Cerebellar nuclear complex (tissue), 1 donor: ENCODE results near the gene CTR9.
A peak's percentile ranks its signal among the peaks of the same experiment; 100 is the strongest.

ENCODE experiments used
- DNase-seq, 2 experiments: peaks; one replicate each; lab custom pipeline; 2025; lab: John Stamatoyannopoulos, UW

Gene CTR9

DNA sequence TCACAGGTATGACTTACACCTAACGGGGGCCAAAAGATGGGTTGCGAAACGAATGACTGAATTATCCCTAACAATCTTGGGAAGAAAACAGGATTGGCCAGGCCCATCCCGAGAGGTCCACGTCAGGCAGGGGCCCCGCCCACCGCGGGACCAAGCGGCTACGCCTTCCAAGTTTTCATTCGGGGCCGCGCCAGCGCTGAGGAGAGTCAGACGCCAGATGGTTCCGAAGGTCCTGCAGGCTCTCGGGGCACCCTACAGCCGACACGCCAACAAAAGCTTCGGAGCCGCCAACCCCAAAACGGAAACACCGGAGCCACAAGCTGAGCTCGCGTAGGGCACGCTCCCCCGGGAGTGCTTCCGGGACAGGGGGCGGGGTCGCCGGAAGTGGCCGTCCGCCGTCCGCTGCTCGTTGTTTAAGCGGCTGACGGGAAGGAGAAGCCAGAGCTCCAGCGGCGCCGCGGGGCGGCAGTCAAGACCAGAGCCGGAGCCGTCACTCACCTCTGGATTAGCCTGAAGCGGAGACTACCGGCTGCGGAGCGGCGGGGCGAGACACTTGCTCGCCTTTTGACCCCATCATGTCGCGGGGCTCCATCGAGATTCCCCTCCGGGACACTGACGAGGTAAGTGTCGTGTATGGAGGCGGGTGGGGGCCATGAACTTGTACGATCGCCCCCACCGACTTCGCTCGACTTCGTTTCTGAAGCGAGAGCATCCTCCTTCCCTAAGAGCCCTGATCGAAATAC is at the start of gene CTR9:
TSS of gene CTR9 (plus strand) at position 409 of the 743 bp plus-strand sequence. CDS start at position 576, 167 bp downstream.
- DNase-seq = peak; percentile 52 to 82

DNA sequence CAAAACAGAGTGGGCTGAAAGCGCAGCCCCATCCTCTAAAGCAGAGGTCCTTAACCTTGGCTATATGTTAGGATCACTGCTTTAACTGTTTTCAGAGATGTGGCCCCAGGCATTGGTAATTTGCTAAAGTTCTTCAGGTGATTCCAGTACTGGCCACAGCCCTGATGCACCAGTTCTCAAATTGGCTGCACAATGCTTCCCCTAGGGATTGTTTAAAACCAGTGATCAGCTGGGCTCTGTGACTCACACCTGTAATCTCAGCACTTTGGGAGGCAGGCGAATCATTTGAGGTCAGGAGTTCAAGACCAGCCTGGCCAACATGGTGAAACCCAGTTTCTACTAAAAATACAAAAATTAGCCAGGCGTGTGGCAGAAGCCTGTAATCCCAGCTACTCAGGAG is 49.1 kb upstream of the CTR9 start:
- no peak for DNase-seq

DNA sequence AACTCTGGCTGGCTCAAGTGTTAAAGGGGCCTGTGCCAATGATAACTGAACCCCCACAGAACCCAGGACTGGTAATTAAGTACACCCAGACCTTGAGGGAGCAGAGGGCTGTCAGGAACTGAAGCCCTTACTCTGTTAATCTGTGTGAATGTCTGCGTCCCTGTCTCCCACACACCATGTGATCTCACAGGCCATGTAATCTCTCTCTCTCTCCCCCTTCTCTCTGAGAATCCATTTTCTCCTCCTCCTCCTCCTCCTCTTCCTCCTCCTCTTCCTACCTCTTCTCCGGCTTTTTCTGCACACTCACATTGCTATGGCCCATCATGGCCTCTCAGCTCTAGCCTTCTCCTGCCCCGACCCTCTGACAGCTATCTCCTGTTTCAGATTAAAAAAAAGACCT is 42.9 kb upstream of the CTR9 start:
- DNase-seq = no peak

DNA sequence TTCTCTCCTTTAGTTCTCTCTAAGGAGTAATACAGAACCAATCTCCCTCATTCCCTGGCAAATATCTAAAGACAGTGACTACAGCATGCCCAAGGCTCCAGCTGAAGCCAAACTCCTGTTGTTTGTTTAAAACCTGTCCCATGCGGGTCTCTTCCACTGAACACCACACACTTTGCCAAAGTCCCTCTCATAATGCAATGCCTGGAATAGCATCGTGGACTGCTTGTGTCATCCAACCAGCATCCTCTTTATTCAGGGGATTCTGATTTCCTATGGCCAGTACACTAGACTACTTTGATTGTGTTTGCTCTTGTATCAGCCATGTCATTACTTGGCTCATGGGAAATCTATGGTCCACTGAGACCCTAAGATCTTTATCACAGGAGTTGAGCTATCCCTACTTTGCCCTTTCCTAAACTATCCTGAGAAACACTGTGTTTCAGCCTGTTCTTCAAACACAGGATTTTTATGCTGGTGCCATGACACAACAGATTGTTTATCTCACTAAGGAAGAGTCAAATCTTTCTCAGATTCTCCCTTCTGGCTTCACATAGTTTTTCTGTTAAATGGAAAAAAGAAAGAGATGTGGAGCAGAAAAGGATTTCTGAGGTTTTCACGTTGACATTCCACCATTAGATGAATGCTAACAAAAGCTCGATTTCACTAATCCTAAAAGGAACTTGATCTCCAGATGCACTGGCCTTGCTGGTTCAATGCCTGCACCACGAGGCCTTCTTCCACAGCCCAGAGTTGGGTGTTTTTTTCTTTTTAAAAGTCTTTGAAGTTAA is 41.6 kb upstream of the CTR9 start:
- no peak for DNase-seq

DNA sequence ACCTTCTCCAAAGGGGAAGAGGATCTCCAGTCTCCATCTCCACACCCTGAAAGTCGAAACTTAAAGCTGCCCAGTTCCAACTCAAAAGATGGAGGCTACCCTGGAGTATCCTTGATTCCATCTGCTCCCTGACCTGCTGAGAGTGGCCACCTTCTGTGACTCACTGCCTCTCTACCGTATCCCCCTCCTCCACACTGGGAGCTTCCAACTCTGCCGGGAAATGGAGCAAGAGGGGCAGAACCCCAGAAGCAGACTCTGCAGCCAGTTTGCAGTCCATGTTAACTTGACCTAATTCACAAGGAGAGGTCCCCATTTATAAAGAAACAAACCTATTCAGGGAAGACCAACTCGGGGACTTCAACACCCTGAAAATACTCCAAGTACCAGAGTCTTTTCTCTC is 35.5 kb upstream of the CTR9 start:
- no peak for DNase-seq

DNA sequence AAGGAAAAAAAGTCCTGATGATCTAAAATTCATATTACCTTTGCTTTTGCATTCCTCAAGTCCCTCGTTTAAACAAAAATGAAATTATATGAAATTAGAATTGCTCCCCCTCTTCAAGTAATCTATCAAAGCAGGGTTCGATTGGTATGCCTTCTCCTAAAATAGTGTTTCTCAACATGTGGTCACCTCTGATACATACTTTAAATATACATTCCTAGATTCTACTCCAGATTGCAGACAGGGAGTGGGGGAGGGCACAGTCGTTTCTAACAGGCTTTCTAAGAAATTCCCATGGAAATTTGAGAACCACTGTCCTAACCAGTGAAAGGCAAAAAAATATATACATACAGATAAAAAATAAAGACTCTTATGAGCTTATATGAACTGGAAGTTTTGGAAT is 34.9 kb upstream of the CTR9 start:
- no peak for DNase-seq

DNA sequence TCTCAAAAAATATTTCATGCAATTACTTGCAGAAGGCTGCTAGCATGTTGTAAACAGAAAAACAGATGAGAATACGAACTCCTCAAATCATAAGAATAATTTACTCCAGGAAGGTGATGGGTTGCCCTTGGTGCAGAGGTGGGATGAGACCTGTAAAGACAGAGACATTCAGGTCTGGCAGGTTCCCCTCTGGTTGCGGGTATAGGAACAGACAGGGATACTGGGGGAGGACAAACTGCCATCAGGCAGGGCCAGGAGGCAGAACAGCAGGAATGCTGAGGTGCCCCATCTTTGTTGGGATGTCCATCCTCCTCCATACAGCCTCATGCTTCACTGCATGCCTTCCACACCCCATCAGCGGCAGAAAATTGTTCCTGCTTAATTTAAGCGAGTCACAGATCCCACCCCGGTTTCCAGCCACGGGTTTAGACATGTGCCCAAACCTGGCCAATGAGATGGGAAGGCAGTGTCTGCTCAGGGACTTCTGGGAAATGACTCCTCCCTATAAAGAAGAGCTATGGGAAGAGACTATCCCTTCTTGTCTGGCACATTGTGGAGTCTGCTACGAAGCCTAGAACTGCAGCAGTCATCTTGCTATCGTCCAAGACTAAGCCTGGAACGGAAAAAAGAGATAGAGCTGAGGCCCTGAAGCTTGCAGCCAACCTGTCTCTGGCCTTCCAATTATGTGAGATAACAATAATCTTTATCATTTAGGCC is 34.3 kb upstream of the CTR9 start:
- no peak for DNase-seq

DNA sequence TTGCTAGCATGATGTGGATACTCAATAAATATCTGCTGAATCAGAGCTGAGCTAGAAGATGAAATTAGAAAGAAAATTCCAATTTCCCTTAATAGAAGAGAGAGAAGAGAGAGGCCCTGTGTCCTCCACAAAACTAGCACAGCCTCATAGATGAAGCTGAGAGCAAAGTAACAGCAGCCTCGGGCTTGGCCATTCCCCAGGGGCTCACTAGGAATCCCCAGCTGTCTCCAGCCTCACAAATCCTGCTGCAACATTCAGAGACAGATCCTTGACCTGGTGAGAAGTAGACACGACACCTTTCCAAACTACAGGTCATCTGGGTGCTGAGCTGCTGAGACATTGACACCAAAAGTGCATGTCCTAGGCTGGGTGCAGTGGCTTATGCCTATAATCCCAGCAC is 31.4 kb upstream of the CTR9 start:
- DNase-seq = no peak

DNA sequence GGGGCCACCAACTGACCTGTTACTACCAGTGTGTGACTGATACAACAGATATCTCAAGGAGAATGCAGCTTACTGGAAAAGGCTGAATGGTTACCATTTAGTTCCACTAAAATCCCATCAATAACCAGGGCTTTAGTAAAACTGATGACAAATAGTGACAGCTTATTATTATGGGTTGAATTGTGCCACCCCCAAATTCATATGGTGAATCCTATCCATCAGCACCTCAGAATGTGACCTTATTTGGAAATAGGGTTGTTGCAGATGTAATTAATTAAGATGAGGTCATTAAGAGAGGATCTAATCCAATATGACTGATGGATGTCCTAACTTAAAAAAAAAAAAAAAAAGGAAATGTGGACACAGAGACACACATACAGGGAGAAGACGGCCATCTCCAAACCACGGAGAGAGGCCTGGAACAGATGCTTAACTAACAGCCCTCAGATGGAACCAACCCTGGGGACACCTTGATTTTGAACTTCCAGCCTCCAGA is 30.1 kb upstream of the CTR9 start:
- no peak for DNase-seq

DNA sequence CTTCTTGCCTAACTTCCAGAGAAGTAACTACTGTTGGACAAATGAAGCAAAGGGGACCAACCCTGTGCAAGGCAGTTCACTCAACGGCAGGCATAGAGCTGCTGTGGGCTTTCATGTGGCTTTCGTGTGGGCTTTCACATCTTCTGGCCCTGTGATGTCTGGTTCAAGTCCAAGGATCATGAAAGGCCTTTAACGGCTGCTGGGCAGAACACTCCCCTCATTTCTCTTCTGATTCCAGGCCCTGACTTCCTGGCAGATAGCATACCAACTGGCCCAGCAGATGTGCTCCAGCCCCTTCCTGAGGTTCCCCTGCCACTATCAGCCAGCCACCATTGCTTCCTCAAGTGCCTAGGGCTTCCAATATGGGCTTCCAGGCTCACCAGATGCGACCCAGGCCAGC is 28.7 kb upstream of the CTR9 start:
- no peak for DNase-seq

DNA sequence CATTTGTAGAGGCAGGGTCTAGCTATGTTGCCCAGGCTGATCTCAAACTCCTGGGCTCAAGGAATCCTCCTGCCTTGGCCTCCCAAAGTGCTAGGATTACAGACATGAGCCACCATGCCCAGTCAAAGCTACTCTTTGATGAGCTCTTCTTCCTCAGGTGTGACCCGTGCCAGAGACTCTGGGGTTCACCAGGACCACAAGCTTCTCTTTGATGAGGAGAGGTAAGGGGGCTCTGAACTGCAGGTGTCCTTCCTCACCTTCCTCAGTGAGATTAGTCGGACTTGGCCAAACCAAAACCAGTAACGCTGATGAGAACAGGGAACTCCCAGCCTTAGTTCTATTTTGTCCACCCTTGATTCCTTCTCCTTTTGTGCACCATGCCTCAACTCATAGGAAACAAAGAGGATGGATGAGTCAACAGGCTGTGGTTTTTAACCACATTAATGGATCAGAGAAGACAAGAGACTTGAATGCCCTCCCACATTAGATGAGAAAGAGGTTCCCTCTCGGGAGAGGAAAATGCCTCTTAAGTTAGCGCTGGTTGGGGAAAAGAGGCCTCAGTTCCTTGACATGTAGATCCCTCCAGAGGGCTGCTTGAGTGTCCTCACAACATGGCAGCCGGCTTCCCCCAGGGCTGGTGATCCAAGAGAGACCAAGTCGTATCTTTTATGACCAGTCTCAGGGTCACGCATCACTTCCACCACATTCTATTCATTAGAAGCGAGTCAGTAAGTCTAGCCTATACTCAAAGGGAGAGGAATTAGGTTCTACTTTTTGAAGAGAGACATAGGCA is 25.7 kb upstream of the CTR9 start:
- DNase-seq = no peak

DNA sequence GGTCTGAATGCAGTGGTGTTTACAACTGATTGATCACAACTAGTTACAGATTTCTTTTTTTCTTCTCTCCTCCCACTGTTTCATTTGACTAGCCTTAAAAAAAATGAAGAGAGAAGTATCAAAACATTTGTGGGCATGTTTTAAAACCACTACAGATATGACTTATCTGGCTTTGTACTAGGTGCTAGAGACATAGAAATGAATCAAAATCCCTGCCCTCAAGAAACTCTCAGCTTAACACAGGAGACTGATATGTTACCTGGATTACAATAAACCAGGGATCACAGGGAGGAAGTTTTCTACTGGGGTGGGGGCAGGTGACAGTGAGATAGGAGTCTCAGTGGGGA is 25.2 kb upstream of the CTR9 start:
- DNase-seq = no peak

DNA sequence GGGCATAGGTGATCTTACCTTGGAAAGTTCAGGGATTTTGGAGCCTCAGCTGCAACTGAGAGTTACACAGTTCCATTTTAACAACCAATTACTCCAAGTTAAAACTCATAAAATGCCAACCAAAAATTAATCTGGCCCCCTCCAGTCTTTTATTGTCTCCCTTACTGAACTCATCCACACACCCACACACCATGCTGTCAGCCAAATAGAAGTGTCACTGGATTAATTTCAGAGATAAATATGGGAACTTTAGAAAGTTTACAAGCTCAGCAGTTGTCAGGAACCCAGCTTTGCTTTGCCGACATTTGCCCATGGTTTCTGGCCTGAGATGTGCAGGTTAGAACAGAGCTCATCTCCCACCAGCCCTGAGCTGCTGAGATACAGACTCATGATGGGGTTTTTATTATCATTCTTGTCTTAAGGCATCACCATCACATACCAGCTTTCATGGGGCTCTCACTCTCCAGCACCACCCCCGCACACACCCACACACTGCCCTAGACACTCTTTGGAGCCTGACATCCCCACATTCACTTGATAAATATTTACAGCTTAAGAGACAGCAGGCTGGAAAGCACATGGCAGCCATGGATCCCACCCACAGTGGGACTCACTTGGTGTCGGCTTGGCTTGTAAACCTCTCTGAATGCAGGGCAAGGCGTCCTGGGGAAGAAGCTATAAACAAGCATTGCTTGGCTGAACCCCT is 23.7 kb upstream of the CTR9 start:
- DNase-seq = no peak

DNA sequence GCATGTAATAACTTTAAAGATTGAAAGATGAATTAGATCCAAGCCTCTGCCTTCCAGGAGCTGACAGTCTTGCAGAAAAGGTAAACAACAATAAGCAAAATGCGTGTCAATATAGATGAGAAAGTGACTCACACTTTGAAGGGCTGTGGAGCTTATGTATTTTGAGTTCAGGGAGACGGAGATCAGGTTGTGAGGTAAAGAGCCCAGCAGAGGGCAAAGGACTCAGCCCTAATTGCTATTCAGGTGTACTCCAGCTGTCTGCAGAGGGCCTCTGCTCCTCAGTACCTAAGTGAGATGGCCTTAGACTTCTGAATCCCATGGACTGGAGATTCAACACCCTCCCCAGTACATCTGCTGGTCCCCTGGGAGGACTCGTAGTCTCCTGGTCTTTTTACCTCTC is 22.9 kb upstream of the CTR9 start:
- DNase-seq = no peak

DNA sequence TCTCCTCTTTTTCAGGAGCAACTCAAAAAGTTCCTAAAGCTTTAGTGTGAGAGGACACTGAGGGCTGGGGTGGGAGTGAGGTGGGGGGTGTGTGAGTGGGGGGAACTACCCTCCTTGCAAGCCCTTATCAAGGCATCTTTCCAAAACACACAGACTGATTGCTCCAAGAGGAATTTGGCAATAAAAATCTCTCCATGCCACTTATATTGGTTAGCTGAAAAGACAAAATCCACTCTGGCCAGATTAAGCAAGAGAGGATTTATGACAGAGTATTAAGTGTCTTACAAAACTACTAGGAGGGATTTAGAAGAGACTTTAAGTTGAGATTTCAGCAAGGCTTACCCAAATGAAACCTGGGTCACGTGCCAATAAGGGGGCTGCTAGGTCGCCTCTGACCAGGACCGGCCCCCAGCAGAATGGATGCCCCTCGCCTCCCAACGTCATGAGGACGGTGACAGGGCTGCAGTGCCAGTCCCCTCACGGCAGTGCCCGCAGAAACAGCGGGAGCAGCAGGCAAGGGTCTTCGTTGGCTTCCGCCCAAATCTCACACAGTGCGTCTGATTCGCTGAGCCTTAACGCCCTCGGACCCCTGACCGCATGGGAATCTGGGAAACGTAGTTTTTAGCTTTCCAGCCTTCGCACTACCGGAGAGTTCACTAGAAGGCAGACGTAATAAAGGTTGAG is 22.1 kb upstream of the CTR9 start:
- DNase-seq = no peak

DNA sequence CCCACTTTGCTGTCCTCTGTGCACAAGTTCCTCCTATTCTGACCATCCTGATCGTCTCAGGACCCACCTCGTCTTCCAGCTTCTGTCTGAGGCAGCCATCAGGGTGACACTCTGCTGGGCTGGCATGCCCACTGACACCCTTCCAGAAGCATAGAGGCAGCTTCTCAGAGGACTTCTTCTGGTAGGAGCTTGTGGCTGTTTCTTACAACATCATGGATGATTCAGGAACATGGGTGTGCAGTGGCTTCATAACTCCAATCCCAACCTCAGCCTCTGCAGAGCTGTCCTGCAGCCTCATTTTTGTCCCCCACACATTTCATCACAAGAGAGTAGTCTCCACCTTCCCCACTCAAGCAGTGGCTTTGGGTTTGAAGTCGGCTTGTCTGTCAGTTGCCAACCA is 20.9 kb upstream of the CTR9 start:
- no peak for DNase-seq

DNA sequence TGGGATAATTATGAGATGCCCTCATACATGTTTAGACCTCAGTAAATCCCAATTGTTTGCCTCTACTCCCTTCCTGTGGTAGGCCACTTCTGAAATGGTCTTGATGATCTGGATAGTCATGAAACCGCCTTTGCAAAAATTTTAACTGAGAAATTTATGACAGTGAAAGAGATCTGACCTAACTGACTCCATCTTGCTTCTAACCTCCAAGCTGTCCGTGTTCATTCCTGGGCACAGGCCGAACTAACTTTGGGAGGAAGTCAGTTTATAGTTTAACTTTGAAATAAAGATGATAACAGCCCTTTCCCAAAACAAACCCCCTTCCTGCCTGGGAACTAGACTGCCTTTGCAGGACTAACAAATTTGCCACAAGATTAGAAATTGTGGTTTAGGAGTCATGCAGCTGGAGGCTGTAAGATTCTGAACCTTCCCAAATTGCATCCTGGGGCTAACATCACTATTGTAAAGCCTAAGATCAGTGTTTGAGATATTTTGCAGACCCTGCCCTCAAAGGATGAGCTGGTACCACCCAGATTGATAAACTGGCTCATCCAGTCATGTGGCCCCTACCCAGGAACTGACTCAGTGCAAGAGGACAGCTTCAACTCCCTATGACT is 19.9 kb upstream of the CTR9 start:
- DNase-seq = no peak

DNA sequence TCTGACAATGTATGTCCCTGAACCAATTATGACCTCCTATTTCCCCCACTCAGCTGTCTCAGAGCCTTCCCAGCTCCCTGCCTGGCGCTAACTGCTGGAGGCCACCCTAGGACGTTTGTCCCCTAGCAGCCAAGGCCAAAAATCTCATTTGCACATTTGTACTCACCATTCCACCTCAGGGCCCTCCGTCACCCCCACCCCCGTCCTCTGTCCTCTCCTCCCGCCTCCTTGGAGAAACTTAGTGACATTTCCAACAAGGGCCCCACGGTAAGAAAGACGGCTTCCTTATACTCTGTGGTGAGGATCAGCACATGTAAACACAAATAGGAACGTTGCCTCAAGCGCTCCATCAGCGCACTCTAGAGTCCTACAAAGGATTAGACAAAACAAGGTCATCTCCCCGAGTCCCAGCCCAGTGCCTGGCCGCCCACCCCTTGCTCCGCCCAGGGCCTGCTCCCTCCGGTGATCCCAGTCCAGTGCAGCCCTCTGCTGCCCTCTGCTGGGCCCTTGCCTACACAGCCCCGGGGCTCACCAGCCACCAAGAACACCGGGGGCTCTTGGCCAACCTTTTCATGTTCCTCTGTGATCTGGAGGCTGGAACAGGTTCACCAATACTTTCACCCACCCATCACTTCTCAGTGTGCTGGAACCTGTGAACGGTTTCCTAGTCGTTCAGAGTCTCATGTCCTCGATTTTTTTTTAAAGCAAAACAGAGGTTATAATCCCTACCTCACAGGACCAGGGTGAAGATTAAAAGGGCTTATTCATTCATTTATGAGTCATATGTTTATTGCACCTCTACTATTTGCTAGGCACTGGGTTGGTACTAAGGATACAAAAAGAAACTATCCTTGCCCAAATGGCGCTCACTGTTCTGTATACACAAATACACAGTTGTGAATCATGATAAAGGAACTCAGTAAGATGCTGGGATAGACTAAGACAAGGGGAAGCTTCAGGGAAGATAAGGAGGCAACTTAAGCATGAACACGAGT is 15.3 kb upstream of the CTR9 start:
- peak in 1 of 2 experiments; percentile 56 for DNase-seq
